Measurements from ENCODE around the gene TLDC2.

- no peak for TF ChIP-seq CTCF (IDR thresholded peaks at IDR 0.05)
- no peak for TF ChIP-seq POLR2A (IDR thresholded peaks at IDR 0.05)
Measured at GRCh38 chr20:36937402-36937770, 61.4 kb downstream of the TLDC2 start.

Measured in Peyer's patch (tissue), 4 donors.